Fibroblast of upper back skin (primary cell): Measurements from ENCODE around the gene YY1.
"Not testable (repeated sequence)": the region's sequence is repeated elsewhere in the genome, so short reads cannot be mapped to it uniquely, and the experiment has no call there.

ENCODE experiments used
- DNase-seq: peaks from one replicate; pipeline ENCODE4 v3.0.0-alpha.2; 2013

Gene YY1

GRCh38 chr14:100246809-100247428 is 8.0 kb downstream of the YY1 start:
- DNase-seq: peak; percentile 43

- DNase-seq: no peak
These were observed 12.0 kb downstream of the YY1 start for GRCh38 chr14:100250732-100251465.

GRCh38 chr14:100252684-100253083 is 13.7 kb downstream of the YY1 start:
- DNase-seq: no peak

GRCh38 chr14:100256339-100256895 is 17.5 kb downstream of the YY1 start:
- DNase-seq: no peak

GRCh38 chr14:100261621-100262020 is 22.7 kb downstream of the YY1 start:
- DNase-seq: no peak

- DNase-seq: no peak
These were observed 23.6 kb downstream of the YY1 start for GRCh38 chr14:100262545-100262944.

- peak; percentile 22 for DNase-seq
These were observed 24.2 kb downstream of the YY1 start for GRCh38 chr14:100263141-100263540.

GRCh38 chr14:100267990-100268389 is 29.0 kb downstream of the YY1 start:
- DNase-seq: no peak

- no peak for DNase-seq
These were observed 29.8 kb downstream of the YY1 start for GRCh38 chr14:100268591-100269207.

GRCh38 chr14:100271247-100271939 is 32.4 kb downstream of the YY1 start:
- peak; percentile 6 for DNase-seq

- no peak for DNase-seq
These were observed 35.3 kb downstream of the YY1 start for GRCh38 chr14:100274250-100274649.

GRCh38 chr14:100275214-100275613 is 36.3 kb downstream of the YY1 start:
- no peak for DNase-seq

GRCh38 chr14:100278702-100279101 is 39.8 kb downstream of the YY1 start:
- DNase-seq: peak; percentile 65

- DNase-seq: no peak
These were observed 40.2 kb downstream of the YY1 start for GRCh38 chr14:100279133-100279532.

- no peak for DNase-seq
These were observed 40.6 kb downstream of the YY1 start for GRCh38 chr14:100279563-100279962.

- no peak for DNase-seq
These were observed 42.5 kb downstream of the YY1 start for GRCh38 chr14:100281286-100282082.

- no peak for DNase-seq
These were observed 43.1 kb downstream of the YY1 start for GRCh38 chr14:100282083-100282350.

- no peak for DNase-seq
These were observed 43.9 kb downstream of the YY1 start for GRCh38 chr14:100282766-100283419.

- DNase-seq: not testable (repeated sequence)
These were observed 44.5 kb downstream of the YY1 start for GRCh38 chr14:100283436-100283835.

GRCh38 chr14:100283984-100284881 is 45.3 kb downstream of the YY1 start:
- no peak for DNase-seq
